Thoracic aorta (tissue), 2 donors: ENCODE results near the gene PITX1. TPM values are rescaled to one million over a fixed set of nuclear protein-coding genes. Genes with fewer than 3 reads are reported as not detected.

Experiments
- ATAC-seq: fragments of 150-250 bp; one replicate; pipeline ENCODE4 v1.8.0; 2017; ENCODE audit warnings: low read depth; ENCODE audit not compliant: insufficient number of reproducible peaks, low FRiP score
- DNase-seq: peaks from one replicate; pipeline ENCODE4 v3.0.0-alpha.2; 2020; ENCODE audit warnings: low spot score
- H3K27ac ChIP-seq, 2 donors: fragments of 200-600 bp; sonication (generic); 1 replicate in 1 of 2; 2 replicates in 1 of 2; pipeline ENCODE4 v1.5.1; 2016; ENCODE audit warnings: mild to moderate bottlenecking in 2 of 2, moderate library complexity in 2 of 2
- H3K27me3 ChIP-seq: fragments of 200-600 bp; sonication (generic); replicated peaks from 2 replicates; pipeline ENCODE4 v1.6.0; 2016; ENCODE audit warnings: mild to moderate bottlenecking; ENCODE audit not compliant: insufficient read depth
- H3K36me3 ChIP-seq: fragments of 200-600 bp; sonication (generic); one replicate; pipeline ENCODE4 v1.5.1; 2016
- H3K4me1 ChIP-seq, 2 donors: fragments of 200-600 bp; sonication (generic); 1 replicate in 1 of 2; 2 replicates in 1 of 2; pipeline versions ENCODE4 v1.5.1 to v1.6.0; 2016; ENCODE audit warnings: low read depth in 2 of 2, mild to moderate bottlenecking in 1 of 2; ENCODE audit not compliant: control insufficient read depth in 1 of 2
- H3K4me3 ChIP-seq: fragments of 200-600 bp; sonication (generic); 2 replicates; pipeline ENCODE4 v1.5.1; 2016; ENCODE audit warnings: mild to moderate bottlenecking
- H3K9me3 ChIP-seq: fragments of 200-600 bp; sonication (generic); 2 replicates; pipeline ENCODE4 v1.5.1; 2016
- total RNA-seq, 2 donors: library from RNA; depleted of rRNA; stranded (reverse); fragments of >200 nt; gene quantifications; one replicate each; pipeline versions ENCODE4 v1.1.0 to v1.2.3, GENCODE V29; 2016
- TF ChIP-seq, protein P1 (sequence below): fragments of 200-600 bp; sonication (generic); IDR thresholded peaks from one replicate; pipeline ENCODE4 v1.5.1; 2019; ENCODE audit warnings: antibody characterized with exemption

The PITX1 gene
- total RNA-seq, 2 donors from 2014 or later: not detected

DNA sequence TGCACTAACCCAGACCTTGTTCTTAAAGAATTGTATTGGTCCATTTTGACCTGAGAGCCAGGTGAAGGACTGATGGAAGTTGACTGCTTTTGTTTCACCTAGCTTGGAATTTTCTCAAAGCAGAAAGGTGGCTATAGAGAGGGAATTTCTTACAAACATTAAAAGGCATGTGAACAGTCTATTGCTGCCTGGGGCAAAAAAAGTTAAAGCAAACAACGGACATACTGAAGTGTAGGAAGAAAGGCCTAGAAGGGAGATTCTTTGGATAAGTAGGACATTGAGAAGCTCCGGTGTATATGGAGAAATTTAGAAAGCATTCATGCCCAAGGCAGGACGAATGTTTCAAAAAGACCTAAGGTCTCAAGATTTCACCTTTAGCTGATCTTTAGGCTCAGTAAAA lies 54.6 kb downstream of the PITX1 start:
- Histone ChIP-seq H3K36me3 (no peaks in the 10 kb centered on the region), H3K9me3 (peaks cover 22% of the 10 kb centered on the region), H3K27ac (no peak overlapping the region), H3K27me3 (no peaks in the 10 kb centered on the region), H3K4me1 (no peaks in the 10 kb centered on the region), H3K4me3 (no peak overlapping the region)
- DNase-seq: no peak
- no peak for ATAC-seq
- TF ChIP-seq, protein P1, sequence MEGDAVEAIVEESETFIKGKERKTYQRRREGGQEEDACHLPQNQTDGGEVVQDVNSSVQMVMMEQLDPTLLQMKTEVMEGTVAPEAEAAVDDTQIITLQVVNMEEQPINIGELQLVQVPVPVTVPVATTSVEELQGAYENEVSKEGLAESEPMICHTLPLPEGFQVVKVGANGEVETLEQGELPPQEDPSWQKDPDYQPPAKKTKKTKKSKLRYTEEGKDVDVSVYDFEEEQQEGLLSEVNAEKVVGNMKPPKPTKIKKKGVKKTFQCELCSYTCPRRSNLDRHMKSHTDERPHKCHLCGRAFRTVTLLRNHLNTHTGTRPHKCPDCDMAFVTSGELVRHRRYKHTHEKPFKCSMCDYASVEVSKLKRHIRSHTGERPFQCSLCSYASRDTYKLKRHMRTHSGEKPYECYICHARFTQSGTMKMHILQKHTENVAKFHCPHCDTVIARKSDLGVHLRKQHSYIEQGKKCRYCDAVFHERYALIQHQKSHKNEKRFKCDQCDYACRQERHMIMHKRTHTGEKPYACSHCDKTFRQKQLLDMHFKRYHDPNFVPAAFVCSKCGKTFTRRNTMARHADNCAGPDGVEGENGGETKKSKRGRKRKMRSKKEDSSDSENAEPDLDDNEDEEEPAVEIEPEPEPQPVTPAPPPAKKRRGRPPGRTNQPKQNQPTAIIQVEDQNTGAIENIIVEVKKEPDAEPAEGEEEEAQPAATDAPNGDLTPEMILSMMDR: no peak

Other genes starting within 250 kb of the PITX1 start
- 10 to 100 TPM; 63.8 to 71.0 TPM for gene C5orf24, start 188.3 kb downstream of the PITX1 start, total RNA-seq
- gene TXNDC15, start 159.9 kb downstream of the PITX1 start, total RNA-seq: 100 to 1,000 TPM in 1 of 2 donors, 10 to 100 TPM in 1; 91.2 to 181 TPM
- 10 to 100 TPM in 1 of 2 donors, 1 to 10 TPM in 1; 6.9 to 10.4 TPM for gene PCBD2, start 129.1 kb downstream of the PITX1 start, total RNA-seq
- not detected for gene CATSPER3, start 66.3 kb downstream of the PITX1 start, total RNA-seq